ENCODE measurements around the gene GAL3ST3. TPM values are rescaled to one million over a fixed set of nuclear protein-coding genes. Genes with fewer than 3 reads are reported as not detected.
A peak's percentile ranks its signal among the peaks of the same experiment; 100 is the strongest.

GAL3ST3 gene
- total and polyA plus RNA-seq, 10 donors: 0.03 to 0.04 (median 0.03) TPM; not detected in 7

DNA sequence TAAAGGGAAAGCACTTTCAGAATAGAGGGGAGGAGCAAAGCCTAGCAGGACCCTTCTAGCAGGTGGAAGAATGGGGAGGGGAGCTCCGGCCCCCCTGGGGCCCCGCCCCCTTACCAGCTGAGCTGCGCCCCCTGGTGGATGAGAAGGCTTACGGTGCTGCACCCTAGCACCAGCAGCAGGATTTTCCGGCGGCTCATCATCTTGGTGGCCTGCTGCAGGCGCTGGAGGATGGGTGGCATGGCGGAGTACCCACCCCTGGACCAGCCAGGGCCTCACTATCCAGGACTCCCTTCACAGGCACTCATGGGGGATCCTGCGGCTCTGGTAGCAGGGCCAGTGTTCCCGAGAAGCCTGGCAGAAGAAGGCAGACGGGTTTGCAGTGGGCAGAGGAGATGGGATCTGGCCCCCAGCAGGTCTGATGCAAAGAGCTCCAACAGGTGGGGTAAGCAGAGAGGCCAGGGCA, 3.8 kb downstream of the GAL3ST3 start:
- whole genome bisulfite sequencing, 5 donors: 11 to 20% (median 18%) methylated on average over 10 to 11 of the region's 11 CpGs
- Histone ChIP-seq H3K27me3 (replicated peaks in 1 of 7) (peaks cover 0 to 27% (median 10%) of the 10 kb centered on the region in 7 donors), H3K9me3 (no peaks in the 10 kb centered on the region), H3K4me1 (peaks cover 6 to 22% (median 14%) of the 10 kb centered on the region in 6 donors), H3K4me3 (peak overlapping the region in 1 of 8 donors; percentile 38), H3K36me3 (no peaks in the 10 kb centered on the region), H3K27ac (no peak overlapping the region)
- DNase-seq: peak; percentile 94
- TF ChIP-seq, protein P1, sequence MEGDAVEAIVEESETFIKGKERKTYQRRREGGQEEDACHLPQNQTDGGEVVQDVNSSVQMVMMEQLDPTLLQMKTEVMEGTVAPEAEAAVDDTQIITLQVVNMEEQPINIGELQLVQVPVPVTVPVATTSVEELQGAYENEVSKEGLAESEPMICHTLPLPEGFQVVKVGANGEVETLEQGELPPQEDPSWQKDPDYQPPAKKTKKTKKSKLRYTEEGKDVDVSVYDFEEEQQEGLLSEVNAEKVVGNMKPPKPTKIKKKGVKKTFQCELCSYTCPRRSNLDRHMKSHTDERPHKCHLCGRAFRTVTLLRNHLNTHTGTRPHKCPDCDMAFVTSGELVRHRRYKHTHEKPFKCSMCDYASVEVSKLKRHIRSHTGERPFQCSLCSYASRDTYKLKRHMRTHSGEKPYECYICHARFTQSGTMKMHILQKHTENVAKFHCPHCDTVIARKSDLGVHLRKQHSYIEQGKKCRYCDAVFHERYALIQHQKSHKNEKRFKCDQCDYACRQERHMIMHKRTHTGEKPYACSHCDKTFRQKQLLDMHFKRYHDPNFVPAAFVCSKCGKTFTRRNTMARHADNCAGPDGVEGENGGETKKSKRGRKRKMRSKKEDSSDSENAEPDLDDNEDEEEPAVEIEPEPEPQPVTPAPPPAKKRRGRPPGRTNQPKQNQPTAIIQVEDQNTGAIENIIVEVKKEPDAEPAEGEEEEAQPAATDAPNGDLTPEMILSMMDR (IDR thresholded peaks at IDR 0.05 in 8 of 11, conservative IDR thresholded peaks at IDR 0.05 in 3 of 11): peak; percentile 69 to 97 (median 95)
- TF ChIP-seq POLR2A (IDR thresholded peaks at IDR 0.05) (no peak), POLR2AphosphoS5 (IDR thresholded peaks at IDR 0.05) (peak; percentile 40 to 52 (median 48))
- intact Hi-C loops (cut with DNase I; ENCODE audit: low total_unique reads): no loop called here

DNA sequence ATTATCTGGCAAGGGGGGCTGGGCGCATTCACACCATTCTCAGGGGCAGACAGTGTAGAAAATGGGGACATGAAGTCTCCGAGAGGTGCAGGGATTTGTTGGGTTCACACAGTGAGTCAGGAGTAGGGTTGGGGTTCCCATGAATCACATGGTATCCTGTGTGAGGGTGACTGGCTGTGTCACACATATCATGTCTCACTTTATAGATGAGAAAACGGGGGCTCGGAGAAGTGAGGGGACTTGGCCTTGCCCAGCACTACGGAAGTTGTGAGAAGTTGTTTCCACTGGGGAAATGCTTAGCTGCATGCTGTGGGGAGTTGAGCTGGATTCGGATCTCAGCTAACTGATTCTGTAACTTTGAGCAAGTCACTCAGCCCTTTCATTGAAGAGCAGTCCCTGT, 4.2 kb downstream of the GAL3ST3 start:
- no peak for TF ChIP-seq POLR2A (IDR thresholded peaks at IDR 0.05)
- no peak for TF ChIP-seq POLR2AphosphoS5 (IDR thresholded peaks at IDR 0.05)
- TF ChIP-seq, protein P1 (IDR thresholded peaks at IDR 0.05 in 8 of 11, conservative IDR thresholded peaks at IDR 0.05 in 3 of 11): no peak
- intact Hi-C loops (cut with DNase I; ENCODE audit: low total_unique reads): no loop called here
- peak; percentile 16 for DNase-seq
- H3K4me3 ChIP-seq: peak overlapping the region in 1 of 8 donors; percentile 38
- no peaks in the 10 kb centered on the region for H3K36me3 ChIP-seq
- WGBS, 5 donors: 59 to 70% (median 60%) methylated on average over 6 of the region's 6 CpGs
- H3K27ac ChIP-seq: no peak overlapping the region
- peaks cover 6 to 22% (median 14%) of the 10 kb centered on the region in 6 donors for H3K4me1 ChIP-seq
- peaks cover 0 to 27% (median 10%) of the 10 kb centered on the region in 7 donors for H3K27me3 ChIP-seq (replicated peaks in 1 of 7)
- H3K9me3 ChIP-seq: no peaks in the 10 kb centered on the region

DNA sequence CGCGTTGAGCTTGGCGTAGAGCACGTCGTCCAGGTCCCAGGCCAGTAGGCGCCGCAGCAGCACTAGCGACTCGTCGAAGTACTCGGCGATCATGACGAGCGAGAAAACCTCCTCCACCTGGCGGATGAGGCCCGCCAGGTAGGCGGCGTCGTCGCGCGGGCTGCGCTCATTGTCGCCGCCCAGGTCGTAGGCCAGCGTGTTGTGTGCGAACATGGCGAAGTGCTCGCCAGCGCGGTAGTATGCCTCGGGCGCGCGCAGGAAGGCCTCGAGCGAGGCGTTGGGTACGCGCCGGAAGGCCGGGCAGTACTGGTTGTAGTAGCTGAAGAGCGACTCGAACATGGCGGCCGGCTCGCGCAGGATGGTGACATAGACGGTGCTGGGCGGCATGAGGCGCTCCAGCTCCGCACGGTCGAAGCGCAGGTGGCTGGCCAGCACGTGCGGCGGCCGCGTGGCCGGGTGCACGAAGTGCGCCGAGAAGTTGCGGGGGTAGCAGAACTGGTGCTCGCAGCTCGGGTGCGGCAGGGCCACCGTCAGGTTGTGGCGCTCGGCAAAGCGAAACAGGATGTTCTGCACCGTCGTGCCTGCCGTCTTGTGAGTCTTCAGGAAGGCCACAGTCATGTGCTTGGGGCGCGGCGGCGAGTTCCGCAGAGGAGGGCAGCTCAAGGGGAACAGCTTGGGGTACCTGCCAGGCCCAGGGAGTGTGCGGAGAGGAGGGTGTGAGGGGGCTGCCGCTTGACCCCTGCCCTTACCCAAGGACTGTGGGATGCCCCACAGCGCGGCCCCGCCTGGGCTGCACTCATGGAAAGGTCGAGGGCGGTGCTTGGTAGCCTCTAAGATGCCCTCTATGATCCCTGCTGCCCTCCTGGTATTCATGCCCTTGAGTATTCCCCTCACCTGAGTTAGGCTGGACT, 5.7 kb downstream of the GAL3ST3 start:
- WGBS, 5 donors: 93 to 97% (median 95%) methylated on average over 78 to 88 of the region's 88 CpGs
- Histone ChIP-seq H3K9me3 (no peaks in the 10 kb centered on the region), H3K4me1 (peaks cover 6 to 12% (median 8%) of the 10 kb centered on the region in 6 donors), H3K27ac (no peak overlapping the region), H3K4me3 (no peak overlapping the region), H3K27me3 (replicated peaks in 1 of 7) (peaks cover 0 to 14% (median 3%) of the 10 kb centered on the region in 7 donors), H3K36me3 (no peaks in the 10 kb centered on the region)
- intact Hi-C loops (cut with DNase I; ENCODE audit: low total_unique reads): no loop called here
- TF ChIP-seq, protein P1 (IDR thresholded peaks at IDR 0.05 in 8 of 11, conservative IDR thresholded peaks at IDR 0.05 in 3 of 11): no peak
- TF ChIP-seq POLR2A (IDR thresholded peaks at IDR 0.05) (no peak), POLR2AphosphoS5 (IDR thresholded peaks at IDR 0.05) (no peak)
- peak; percentile 64 for DNase-seq

Measured in spleen (tissue), 11 donors.